Muscle of leg (tissue), 11 donors: ENCODE measurements around the gene NAV3. TPM values are rescaled to one million over a fixed set of nuclear protein-coding genes. Genes with fewer than 3 reads are reported as not detected.

Source experiments
- DNase-seq: peaks from one replicate; pipeline ENCODE4 v3.0.0; 2013
- H3K27ac ChIP-seq: one replicate; pipeline ENCODE4 v1.5.1; 2013; ENCODE audit warnings: mild to moderate bottlenecking, low read length, control low read depth
- H3K27me3 ChIP-seq: one replicate; pipeline ENCODE4 v1.6.1; 2013; ENCODE audit warnings: low read length; ENCODE audit not compliant: control insufficient read depth, insufficient read depth
- H3K36me3 ChIP-seq: one replicate; pipeline ENCODE4 v1.6.1; 2013; ENCODE audit warnings: low read length; ENCODE audit not compliant: control insufficient read depth, insufficient read depth
- H3K4me1 ChIP-seq: one replicate; pipeline ENCODE4 v1.6.1; 2013; ENCODE audit warnings: low read length; ENCODE audit not compliant: control insufficient read depth, insufficient read depth
- H3K4me3 ChIP-seq: one replicate; pipeline ENCODE4 v1.5.1; 2013; ENCODE audit warnings: low read length, control low read depth
- H3K9me3 ChIP-seq: replicated peaks from 2 replicates; pipeline ENCODE4 v1.6.1; 2013; ENCODE audit warnings: low read depth, low read length; ENCODE audit not compliant: control insufficient read depth
- WGBS: methylation state at CpG from one replicate; pipeline ENCODE4 v1.1.5; 2013; ENCODE audit warnings: missing lambda C conversion rate; ENCODE audit not compliant: insufficient coverage; 5-methylcytosine and 5-hydroxymethylcytosine counted together
- polyA plus RNA-seq, 8 donors: library from polyadenylated mRNA; unstranded; fragments of 120-200 nt; gene quantifications; one replicate each; pipeline versions ENCODE4 v1.2.1 to v1.2.3, GENCODE V29; 2013; ENCODE audit warnings: inconsistent platforms in 1 of 8, low replicate concordance in 1 of 8; ENCODE audit not compliant: insufficient read length in 8 of 8, insufficient read depth in 1 of 8
- total RNA-seq: library from RNA; stranded (reverse); fragments of 120-200 nt; gene quantifications from one replicate; pipeline ENCODE4 v1.2.4, GENCODE V29; 2013

NAV3 gene
- total and polyA plus RNA-seq, 9 donors, result 10.8 to 34.6 (median 21.7) TPM

GRCh38 chr12:78081590-78082314 lies 251.1 kb downstream of the NAV3 start:
- Histone ChIP-seq H3K27ac (no peak overlapping the region), H3K9me3 (no peaks in the 10 kb centered on the region), H3K4me3 (no peak overlapping the region), H3K27me3 (no peaks in the 10 kb centered on the region), H3K36me3 (no peaks in the 10 kb centered on the region), H3K4me1 (no peaks in the 10 kb centered on the region)
- DNase-seq, result no peak
- 90% methylated on average over 1 of the region's 5 CpGs for WGBS

GRCh38 chr12:78085542-78086182 lies 255.0 kb downstream of the NAV3 start:
- DNase-seq, result no peak
- H3K4me1 ChIP-seq, result no peaks in the 10 kb centered on the region
- WGBS, result 88% methylated on average over 1 of the region's 4 CpGs
- no peaks in the 10 kb centered on the region for H3K9me3 ChIP-seq
- H3K36me3 ChIP-seq, result no peaks in the 10 kb centered on the region
- H3K27ac ChIP-seq, result no peak overlapping the region
- no peaks in the 10 kb centered on the region for H3K27me3 ChIP-seq
- no peak overlapping the region for H3K4me3 ChIP-seq

- Histone ChIP-seq H3K36me3 (no peaks in the 10 kb centered on the region), H3K4me1 (no peaks in the 10 kb centered on the region), H3K9me3 (no peaks in the 10 kb centered on the region), H3K27me3 (no peaks in the 10 kb centered on the region), H3K4me3 (no peak overlapping the region), H3K27ac (no peak overlapping the region)
- no peak for DNase-seq
These were observed 256.1 kb downstream of the NAV3 start for GRCh38 chr12:78086553-78087362.

- no peaks in the 10 kb centered on the region for H3K4me1 ChIP-seq
- no CpG with 5 or more reads among the region's 1 CpG for WGBS
- H3K27me3 ChIP-seq, result no peaks in the 10 kb centered on the region
- H3K36me3 ChIP-seq, result no peaks in the 10 kb centered on the region
- no peak overlapping the region for H3K4me3 ChIP-seq
- no peak for DNase-seq
- no peak overlapping the region for H3K27ac ChIP-seq
- H3K9me3 ChIP-seq, result no peaks in the 10 kb centered on the region
These were observed 256.6 kb downstream of the NAV3 start for GRCh38 chr12:78087363-78087675.

GRCh38 chr12:78088391-78088832 lies 257.7 kb downstream of the NAV3 start:
- H3K36me3 ChIP-seq, result no peaks in the 10 kb centered on the region
- peak; percentile 22 for DNase-seq
- H3K4me1 ChIP-seq, result no peaks in the 10 kb centered on the region
- H3K27me3 ChIP-seq, result no peaks in the 10 kb centered on the region
- WGBS, result 100% methylated on average over 1 of the region's 3 CpGs
- H3K27ac ChIP-seq, result no peak overlapping the region
- no peak overlapping the region for H3K4me3 ChIP-seq
- H3K9me3 ChIP-seq, result no peaks in the 10 kb centered on the region

- no peak overlapping the region for H3K27ac ChIP-seq
- no peak overlapping the region for H3K4me3 ChIP-seq
- no peaks in the 10 kb centered on the region for H3K4me1 ChIP-seq
- no peaks in the 10 kb centered on the region for H3K9me3 ChIP-seq
- no peaks in the 10 kb centered on the region for H3K27me3 ChIP-seq
- no peak for DNase-seq
- H3K36me3 ChIP-seq, result no peaks in the 10 kb centered on the region
These were observed 259.6 kb downstream of the NAV3 start for GRCh38 chr12:78090266-78090665.

GRCh38 chr12:78095623-78096022 lies 264.9 kb downstream of the NAV3 start:
- DNase-seq, result no peak
- H3K27me3 ChIP-seq, result no peaks in the 10 kb centered on the region
- H3K4me3 ChIP-seq, result no peak overlapping the region
- no peaks in the 10 kb centered on the region for H3K36me3 ChIP-seq
- H3K27ac ChIP-seq, result no peak overlapping the region
- H3K4me1 ChIP-seq, result peaks cover 5% of the 10 kb centered on the region
- WGBS, result 90% methylated on average over 1 of the region's 1 CpG
- no peaks in the 10 kb centered on the region for H3K9me3 ChIP-seq

GRCh38 chr12:78096909-78097597 lies 266.4 kb downstream of the NAV3 start:
- peak overlapping the region; percentile 16 for H3K27ac ChIP-seq
- H3K36me3 ChIP-seq, result no peaks in the 10 kb centered on the region
- peak; percentile 91 for DNase-seq
- no peaks in the 10 kb centered on the region for H3K9me3 ChIP-seq
- no peak overlapping the region for H3K4me3 ChIP-seq
- H3K27me3 ChIP-seq, result no peaks in the 10 kb centered on the region
- H3K4me1 ChIP-seq, result peaks cover 5% of the 10 kb centered on the region
- no CpG with 5 or more reads among the region's 2 CpGs for WGBS

GRCh38 chr12:78099806-78100205 lies 269.1 kb downstream of the NAV3 start:
- Histone ChIP-seq H3K4me1 (peaks cover 5% of the 10 kb centered on the region), H3K27ac (no peak overlapping the region), H3K36me3 (no peaks in the 10 kb centered on the region), H3K9me3 (no peaks in the 10 kb centered on the region), H3K27me3 (no peaks in the 10 kb centered on the region), H3K4me3 (no peak overlapping the region)
- DNase-seq, result no peak
- WGBS, result no CpG with 5 or more reads among the region's 2 CpGs
